SK-N-SH treated with all-trans-retinoic acid at 6 μM for 48 hours (cell line): Measurements from ENCODE around the gene FAM20C.

Source experiments
- GLIS3 ChIP-seq: fragments of 250-450 bp; sonication (Bioruptor Pico); IDR thresholded peaks from 2 replicates; pipeline ENCODE4 v1.5.0; 2020; ENCODE audit warnings: mild to moderate bottlenecking, moderate library complexity
- PATZ1 ChIP-seq: fragments of 250-450 bp; sonication (Bioruptor Pico); IDR thresholded peaks from 2 replicates; pipeline ENCODE4 v1.8.0; 2020; ENCODE audit warnings: mild to moderate bottlenecking, moderate library complexity, borderline replicate concordance
- PPARA ChIP-seq: fragments of 250-450 bp; sonication (Bioruptor Pico); IDR thresholded peaks from 2 replicates; pipeline ENCODE4 v1.5.0; 2020; ENCODE audit warnings: mild to moderate bottlenecking, borderline replicate concordance
- TOX ChIP-seq: fragments of 250-450 bp; sonication (Bioruptor Pico); IDR thresholded peaks from 2 replicates; pipeline ENCODE4 v1.8.0; 2021; ENCODE audit warnings: mild to moderate bottlenecking, moderate library complexity, borderline replicate concordance
- ZFP3 ChIP-seq: fragments of 250-450 bp; sonication (Bioruptor Pico); IDR thresholded peaks from 2 replicates; pipeline ENCODE4 v1.5.0; 2020; ENCODE audit warnings: mild to moderate bottlenecking, moderate library complexity
- ZNF70 ChIP-seq: fragments of 450-650 bp; formaldehyde crosslinking; IDR thresholded peaks from 2 replicates; pipeline ENCODE4 v1.5.0; 2020; ENCODE audit warnings: mild to moderate bottlenecking, moderate library complexity

- TF ChIP-seq GLIS3 (CRISPR knock-in tag) (no peak), PATZ1 (CRISPR knock-in tag) (no peak), PPARA (no peak), ZFP3 (CRISPR knock-in tag) (no peak), ZNF70 (CRISPR knock-in tag) (no peak), TOX (CRISPR knock-in tag) (no peak)
These were observed 22.8 kb upstream of the FAM20C start for GRCh38 chr7:169276-170172.
